Measurements from ENCODE around the gene RRBP1.

Gene RRBP1

GRCh38 chr20:17580895-17581294, 101.1 kb downstream of the RRBP1 start:
- H3K4me3 ChIP-seq (ENCODE audit: low read length, poor library complexity, severe bottlenecking): no peak overlapping the region
- H3K36me3 ChIP-seq (ENCODE audit: insufficient read depth, low read length): no peaks in the 10 kb centered on the region
- H3K9me2 ChIP-seq (replicated peaks; ENCODE audit: low read depth, low read length): no peaks in the 10 kb centered on the region
- H3K9ac ChIP-seq (ENCODE audit: low read depth, low read length, poor library complexity, severe bottlenecking): no peak overlapping the region
- H3K79me2 ChIP-seq (ENCODE audit: insufficient read depth, low read length): peaks cover 94% of the 10 kb centered on the region
- no peaks in the 10 kb centered on the region for H3F3A ChIP-seq (ENCODE audit: low read depth)
- H3K9me3 ChIP-seq (ENCODE audit: insufficient read depth, low read depth, low read length): no peaks in the 10 kb centered on the region
- peaks cover 72% of the 10 kb centered on the region for H4K20me1 ChIP-seq (ENCODE audit: insufficient read depth, low read length, poor library complexity, severe bottlenecking)
- no peak overlapping the region for H2AFZ ChIP-seq (ENCODE audit: low read length)
- H3K4me2 ChIP-seq (ENCODE audit: low read depth, low read length, poor library complexity, severe bottlenecking): no peak overlapping the region
- H3K4me1 ChIP-seq (ENCODE audit: insufficient read depth, low read length, poor library complexity, severe bottlenecking): peaks cover 19% of the 10 kb centered on the region
- no peaks in the 10 kb centered on the region for H3K27me3 ChIP-seq (ENCODE audit: insufficient read depth, low read length, poor library complexity, severe bottlenecking)
- TF ChIP-seq CTCF (conservative IDR thresholded peaks at IDR 0.05; ENCODE audit: low read length) (no peak), EZH2phosphoT487 (IDR thresholded peaks at IDR 0.05; ENCODE audit: borderline replicate concordance) (no peak)

GRCh38 chr20:17579369-17580039, 102.5 kb downstream of the RRBP1 start:
- H3K9me2 ChIP-seq (replicated peaks; ENCODE audit: low read depth, low read length): no peaks in the 10 kb centered on the region
- TF ChIP-seq CTCF (conservative IDR thresholded peaks at IDR 0.05; ENCODE audit: low read length): no peak
- TF ChIP-seq EZH2phosphoT487 (IDR thresholded peaks at IDR 0.05; ENCODE audit: borderline replicate concordance): no peak
- no peak overlapping the region for H3K9ac ChIP-seq (ENCODE audit: low read depth, low read length, poor library complexity, severe bottlenecking)
- peaks cover 24% of the 10 kb centered on the region for H3K4me1 ChIP-seq (ENCODE audit: insufficient read depth, low read length, poor library complexity, severe bottlenecking)
- H3K79me2 ChIP-seq (ENCODE audit: insufficient read depth, low read length): peaks cover 92% of the 10 kb centered on the region
- H2AFZ ChIP-seq (ENCODE audit: low read length): no peak overlapping the region
- H3K4me3 ChIP-seq (ENCODE audit: low read length, poor library complexity, severe bottlenecking): no peak overlapping the region
- peaks cover 74% of the 10 kb centered on the region for H4K20me1 ChIP-seq (ENCODE audit: insufficient read depth, low read length, poor library complexity, severe bottlenecking)
- no peak overlapping the region for H3K4me2 ChIP-seq (ENCODE audit: low read depth, low read length, poor library complexity, severe bottlenecking)
- H3F3A ChIP-seq (ENCODE audit: low read depth): no peaks in the 10 kb centered on the region
- H3K27me3 ChIP-seq (ENCODE audit: insufficient read depth, low read length, poor library complexity, severe bottlenecking): no peaks in the 10 kb centered on the region
- H3K9me3 ChIP-seq (ENCODE audit: insufficient read depth, low read depth, low read length): no peaks in the 10 kb centered on the region
- no peaks in the 10 kb centered on the region for H3K36me3 ChIP-seq (ENCODE audit: insufficient read depth, low read length)

- Histone ChIP-seq H3K9me2 (replicated peaks; ENCODE audit: low read depth, low read length) (no peaks in the 10 kb centered on the region), H4K20me1 (ENCODE audit: insufficient read depth, low read length, poor library complexity, severe bottlenecking) (peaks cover 82% of the 10 kb centered on the region), H3F3A (ENCODE audit: low read depth) (no peaks in the 10 kb centered on the region), H3K4me2 (ENCODE audit: low read depth, low read length, poor library complexity, severe bottlenecking) (peak overlapping the region; percentile 41), H3K36me3 (ENCODE audit: insufficient read depth, low read length) (no peaks in the 10 kb centered on the region), H2AFZ (ENCODE audit: low read length) (no peak overlapping the region), H3K4me3 (ENCODE audit: low read length, poor library complexity, severe bottlenecking) (no peak overlapping the region), H3K27me3 (ENCODE audit: insufficient read depth, low read length, poor library complexity, severe bottlenecking) (no peaks in the 10 kb centered on the region), H3K9ac (ENCODE audit: low read depth, low read length, poor library complexity, severe bottlenecking) (peak overlapping the region; percentile 7), H3K4me1 (ENCODE audit: insufficient read depth, low read length, poor library complexity, severe bottlenecking) (peaks cover 44% of the 10 kb centered on the region), H3K9me3 (ENCODE audit: insufficient read depth, low read depth, low read length) (no peaks in the 10 kb centered on the region), H3K79me2 (ENCODE audit: insufficient read depth, low read length) (peaks cover 92% of the 10 kb centered on the region)
- no peak for TF ChIP-seq EZH2phosphoT487 (IDR thresholded peaks at IDR 0.05; ENCODE audit: borderline replicate concordance)
- TF ChIP-seq CTCF (conservative IDR thresholded peaks at IDR 0.05; ENCODE audit: low read length): no peak
Measured at GRCh38 chr20:17576215-17576614, 105.8 kb downstream of the RRBP1 start.
